ENCODE measurements around the gene STPG4. TPM values are rescaled to one million over a fixed set of nuclear protein-coding genes. Genes with fewer than 3 reads are reported as not detected.

The STPG4 gene
- total RNA-seq, 1 donor from 2014 or later: 0.50 TPM

- intact Hi-C loops (cut with micrococcal nuclease): no loop called here
Observed at GRCh38 chr2:47072018-47072691, 83.0 kb downstream of the STPG4 start.

- intact Hi-C loops (cut with micrococcal nuclease): no loop called here
Observed at GRCh38 chr2:47070920-47071824, 83.9 kb downstream of the STPG4 start.

- intact Hi-C loops (cut with micrococcal nuclease): no loop called here
Observed at GRCh38 chr2:47070155-47070919, 84.8 kb downstream of the STPG4 start.

GRCh38 chr2:47069628-47070154, 85.4 kb downstream of the STPG4 start:
- intact Hi-C loops (cut with micrococcal nuclease): no loop called here

- intact Hi-C loops (cut with micrococcal nuclease): no loop called here
Observed at GRCh38 chr2:47068981-47069627, 86.0 kb downstream of the STPG4 start.

- intact Hi-C loops (cut with micrococcal nuclease): no loop called here
Observed at GRCh38 chr2:47067788-47068407, 87.2 kb downstream of the STPG4 start.

- intact Hi-C loops (cut with micrococcal nuclease): no loop called here
Observed at GRCh38 chr2:47065771-47066380, 89.2 kb downstream of the STPG4 start.

- intact Hi-C loops (cut with micrococcal nuclease): no loop called here
Observed at GRCh38 chr2:47065343-47065742, 89.8 kb downstream of the STPG4 start.

GRCh38 chr2:47064106-47064505, 91.0 kb downstream of the STPG4 start:
- intact Hi-C loops (cut with micrococcal nuclease): no loop called here

- intact Hi-C loops (cut with micrococcal nuclease): no loop called here
Observed at GRCh38 chr2:47063538-47063930, 91.6 kb downstream of the STPG4 start.

GRCh38 chr2:47062681-47063537, 92.2 kb downstream of the STPG4 start:
- intact Hi-C loops (cut with micrococcal nuclease): no loop called here

- intact Hi-C loops (cut with micrococcal nuclease): no loop called here
Observed at GRCh38 chr2:47061944-47062678, 93.0 kb downstream of the STPG4 start.

GRCh38 chr2:47060652-47061170, 94.4 kb downstream of the STPG4 start:
- intact Hi-C loops (cut with micrococcal nuclease): no loop called here

GRCh38 chr2:47058003-47058931, 96.8 kb downstream of the STPG4 start:
- intact Hi-C loops (cut with micrococcal nuclease): no loop called here

GRCh38 chr2:47057687-47058002, 97.5 kb downstream of the STPG4 start:
- intact Hi-C loops (cut with micrococcal nuclease): no loop called here

GRCh38 chr2:47056868-47057686, 98.0 kb downstream of the STPG4 start:
- intact Hi-C loops (cut with micrococcal nuclease): no loop called here

GRCh38 chr2:47056374-47056773, 98.7 kb downstream of the STPG4 start:
- intact Hi-C loops (cut with micrococcal nuclease): no loop called here

Measured in T-helper 2 cell treated with Interferon-gamma antibody and Interleukin-4, amounts not matched to agents 100 ng/mL and 5 ng/mL, for 36 hours (primary cell).